Measurements from ENCODE around the gene DHRS13. TPM values are rescaled to one million over a fixed set of nuclear protein-coding genes. Genes with fewer than 3 reads are reported as not detected.
A peak's percentile ranks its signal among the peaks of the same experiment; 100 is the strongest.
"Not testable (repeated sequence)": the region's sequence is repeated elsewhere in the genome, so short reads cannot be mapped to it uniquely, and the experiment has no call there.

Gene DHRS13
- total and polyA plus RNA-seq, 10 donors = 12.2 to 51.2 (median 18.9) TPM

GRCh38 chr17:28940142-28940541, 37.3 kb upstream of the DHRS13 start:
- Histone ChIP-seq H3K4me1 (peaks cover 51 to 100% (median 98%) of the 10 kb centered on the region in 6 donors), H3K4me3 (peak overlapping the region in 1 of 8 donors; percentile 23), H3K36me3 (peaks cover 0 to 51% (median 4%) of the 10 kb centered on the region in 6 donors), H3K27ac (peak overlapping the region in 7 of 8 donors; percentile 8 to 79 (median 56)), H3K9me3 (no peaks in the 10 kb centered on the region), H3K27me3 (replicated peaks in 1 of 7) (no peaks in the 10 kb centered on the region)
- WGBS, 5 donors = 11 to 32% (median 18%) methylated on average over 3 of the region's 3 CpGs
- intact Hi-C loops (cut with DNase I; ENCODE audit: low total_unique reads) = no loop called here
- no peak for TF ChIP-seq POLR2AphosphoS5 (IDR thresholded peaks at IDR 0.05)
- TF ChIP-seq POLR2A (IDR thresholded peaks at IDR 0.05) = no peak
- no peak for TF ChIP-seq CTCF (IDR thresholded peaks at IDR 0.05 in 8 of 11, conservative IDR thresholded peaks at IDR 0.05 in 3 of 11)
- DNase-seq = no peak

GRCh38 chr17:28938552-28938951, 35.7 kb upstream of the DHRS13 start:
- Histone ChIP-seq H3K9me3 (no peaks in the 10 kb centered on the region), H3K4me3 (no peak overlapping the region), H3K36me3 (peaks cover 0 to 43% (median 3%) of the 10 kb centered on the region in 6 donors), H3K27ac (peak overlapping the region in 4 of 8 donors; percentile 12 to 84 (median 76)), H3K4me1 (peaks cover 50 to 100% (median 89%) of the 10 kb centered on the region in 6 donors), H3K27me3 (replicated peaks in 1 of 7) (no peaks in the 10 kb centered on the region)
- DNase-seq = no peak
- intact Hi-C loops (cut with DNase I; ENCODE audit: low total_unique reads) = no loop called here
- TF ChIP-seq POLR2A (IDR thresholded peaks at IDR 0.05) (no peak), POLR2AphosphoS5 (IDR thresholded peaks at IDR 0.05) (no peak), CTCF (IDR thresholded peaks at IDR 0.05 in 8 of 11, conservative IDR thresholded peaks at IDR 0.05 in 3 of 11) (no peak)

- H3K4me1 ChIP-seq = peaks cover 50 to 100% (median 80%) of the 10 kb centered on the region in 6 donors
- WGBS, 5 donors = 52 to 76% (median 63%) methylated on average over 5 of the region's 5 CpGs
- H3K27ac ChIP-seq = peak overlapping the region in 7 of 8 donors; percentile 59 to 84 (median 72)
- intact Hi-C loops (cut with DNase I; ENCODE audit: low total_unique reads) = no loop called here
- TF ChIP-seq POLR2AphosphoS5 (IDR thresholded peaks at IDR 0.05) = peak in 1 of 3 donors; percentile 39
- no peak for TF ChIP-seq POLR2A (IDR thresholded peaks at IDR 0.05)
- no peak for DNase-seq
- H3K4me3 ChIP-seq = peak overlapping the region in 1 of 8 donors; percentile 28
- no peaks in the 10 kb centered on the region for H3K9me3 ChIP-seq
- H3K36me3 ChIP-seq = peaks cover 0 to 38% (median 0%) of the 10 kb centered on the region in 6 donors
- H3K27me3 ChIP-seq (replicated peaks in 1 of 7) = no peaks in the 10 kb centered on the region
These were observed 34.3 kb upstream of the DHRS13 start for GRCh38 chr17:28937044-28937729.

- H3K9me3 ChIP-seq = no peaks in the 10 kb centered on the region
- no peak for DNase-seq
- TF ChIP-seq CTCF (IDR thresholded peaks at IDR 0.05 in 8 of 11, conservative IDR thresholded peaks at IDR 0.05 in 3 of 11) = no peak
- no peak for TF ChIP-seq POLR2A (IDR thresholded peaks at IDR 0.05)
- TF ChIP-seq POLR2AphosphoS5 (IDR thresholded peaks at IDR 0.05) = no peak
- intact Hi-C loops (cut with DNase I; ENCODE audit: low total_unique reads) = no loop called here
- 88 to 95% (median 92%) methylated on average over 8 of the region's 8 CpGs for WGBS, 5 donors
- peaks cover 0 to 49% (median 0%) of the 10 kb centered on the region in 6 donors for H3K36me3 ChIP-seq
- H3K4me1 ChIP-seq = peaks cover 48 to 100% (median 71%) of the 10 kb centered on the region in 6 donors
- H3K27ac ChIP-seq = peak overlapping the region in 7 of 8 donors; percentile 13 to 84 (median 72)
- H3K27me3 ChIP-seq (replicated peaks in 1 of 7) = no peaks in the 10 kb centered on the region
- peak overlapping the region in 1 of 8 donors; percentile 28 for H3K4me3 ChIP-seq
These were observed 33.0 kb upstream of the DHRS13 start for GRCh38 chr17:28935744-28936460.

- H3K36me3 ChIP-seq = peaks cover 0 to 53% (median 0%) of the 10 kb centered on the region in 6 donors
- DNase-seq; H3K9me3 ChIP-seq; H3K4me3 ChIP-seq; intact Hi-C loops (cut with DNase I; ENCODE audit: low total_unique reads); H3K27me3 ChIP-seq (replicated peaks in 1 of 7): not testable (repeated sequence)
- peaks cover 35 to 100% (median 65%) of the 10 kb centered on the region in 6 donors for H3K4me1 ChIP-seq
- peak overlapping the region in 1 of 8 donors; percentile 12 for H3K27ac ChIP-seq
- WGBS, 5 donors = 93 to 98% (median 96%) methylated on average over 8 of the region's 8 CpGs
These were observed 31.6 kb upstream of the DHRS13 start for GRCh38 chr17:28934508-28934907.

Measured in spleen (tissue), 11 donors.